Nephron (organoid): ENCODE measurements around the gene SLC1A7.

Experiments
- H3K27ac Mint-ChIP-seq, 3 experiments: 2 replicates each; pipeline ENCODE4 v1.8.0; 2020; ENCODE audit warnings: mixed read lengths in 3 of 3, mild to moderate bottlenecking in 2 of 3, moderate library complexity in 1 of 3
- H3K27me3 Mint-ChIP-seq: 2 replicates; pipeline ENCODE4 v1.8.0; 2021; ENCODE audit warnings: low read depth, mild to moderate bottlenecking, moderate library complexity, mixed read lengths
- H3K36me3 Mint-ChIP-seq: 2 replicates; pipeline ENCODE4 v1.8.0; 2020; ENCODE audit warnings: low read depth, mixed read lengths
- H3K4me1 Mint-ChIP-seq: 2 replicates; pipeline ENCODE4 v1.8.0; 2020; ENCODE audit warnings: mixed read lengths
- H3K4me3 Mint-ChIP-seq, 3 experiments: 2 replicates each; pipeline ENCODE4 v1.8.0; 2020; ENCODE audit warnings: mild to moderate bottlenecking in 3 of 3, mixed read lengths in 3 of 3, moderate library complexity in 2 of 3
- H3K9me3 Mint-ChIP-seq: 2 replicates; pipeline ENCODE4 v1.8.0; 2020; ENCODE audit warnings: mixed read lengths
- TF ChIP-seq, protein P1 (sequence below), 3 experiments: fragments of 200-600 bp; sonication (generic); IDR thresholded peaks; one replicate each; pipeline ENCODE4 v1.5.0; 2021; ENCODE audit warnings: antibody characterized with exemption in 3 of 3; ENCODE audit not compliant: unreplicated experiment in 3 of 3

The SLC1A7 gene

DNA sequence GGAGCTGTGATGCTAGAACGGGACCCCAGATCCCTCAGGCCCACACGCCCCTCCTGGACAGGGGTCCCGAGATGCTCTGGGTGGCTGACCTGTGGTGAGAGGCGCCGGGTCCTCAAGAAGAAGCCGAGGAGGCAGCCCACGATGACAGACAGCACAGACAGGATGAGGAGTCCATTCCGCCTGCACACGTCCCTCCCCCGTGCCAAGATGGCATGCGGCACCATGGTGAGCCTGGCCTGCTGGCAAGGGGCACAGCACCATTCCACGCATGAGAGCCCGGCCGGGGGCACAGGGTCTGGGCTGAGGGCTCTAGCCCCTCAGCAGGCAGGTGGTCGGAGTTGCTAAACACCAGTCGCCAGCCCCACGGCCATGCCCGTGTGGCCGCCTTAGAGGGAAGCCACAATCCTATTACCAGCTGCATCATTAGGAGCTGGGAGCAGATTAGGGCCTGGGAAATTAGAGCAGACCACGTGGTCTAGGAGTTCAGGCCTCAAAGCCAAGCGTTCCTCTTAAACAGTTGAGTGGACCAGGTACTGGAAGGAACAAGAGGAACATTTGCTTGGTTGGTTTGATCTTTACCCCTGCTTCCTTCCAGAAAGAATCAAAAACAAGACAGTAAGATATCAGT lies at the start of gene SLC1A7:
Gene SLC1A7, minus strand, starts transcription at position 413 of the 628 bp plus-strand sequence. Its CDS starts 189 bp downstream, at position 224.
- TF ChIP-seq, protein P1, sequence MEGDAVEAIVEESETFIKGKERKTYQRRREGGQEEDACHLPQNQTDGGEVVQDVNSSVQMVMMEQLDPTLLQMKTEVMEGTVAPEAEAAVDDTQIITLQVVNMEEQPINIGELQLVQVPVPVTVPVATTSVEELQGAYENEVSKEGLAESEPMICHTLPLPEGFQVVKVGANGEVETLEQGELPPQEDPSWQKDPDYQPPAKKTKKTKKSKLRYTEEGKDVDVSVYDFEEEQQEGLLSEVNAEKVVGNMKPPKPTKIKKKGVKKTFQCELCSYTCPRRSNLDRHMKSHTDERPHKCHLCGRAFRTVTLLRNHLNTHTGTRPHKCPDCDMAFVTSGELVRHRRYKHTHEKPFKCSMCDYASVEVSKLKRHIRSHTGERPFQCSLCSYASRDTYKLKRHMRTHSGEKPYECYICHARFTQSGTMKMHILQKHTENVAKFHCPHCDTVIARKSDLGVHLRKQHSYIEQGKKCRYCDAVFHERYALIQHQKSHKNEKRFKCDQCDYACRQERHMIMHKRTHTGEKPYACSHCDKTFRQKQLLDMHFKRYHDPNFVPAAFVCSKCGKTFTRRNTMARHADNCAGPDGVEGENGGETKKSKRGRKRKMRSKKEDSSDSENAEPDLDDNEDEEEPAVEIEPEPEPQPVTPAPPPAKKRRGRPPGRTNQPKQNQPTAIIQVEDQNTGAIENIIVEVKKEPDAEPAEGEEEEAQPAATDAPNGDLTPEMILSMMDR (IDR thresholded peaks at IDR 0.05; ENCODE audit: unreplicated experiment in 3 of 3): no peak
- Mint-ChIP-seq H3K27me3 (peaks cover 9% of the 10 kb centered on the region), H3K4me1 (peaks cover 30% of the 10 kb centered on the region), H3K9me3 (peaks cover 12% of the 10 kb centered on the region), H3K36me3 (no peaks in the 10 kb centered on the region), H3K27ac (peak within 1 kb of the TSS; percentile 21 to 77 (median 25)), H3K4me3 (no peak within 1 kb of the TSS)

DNA sequence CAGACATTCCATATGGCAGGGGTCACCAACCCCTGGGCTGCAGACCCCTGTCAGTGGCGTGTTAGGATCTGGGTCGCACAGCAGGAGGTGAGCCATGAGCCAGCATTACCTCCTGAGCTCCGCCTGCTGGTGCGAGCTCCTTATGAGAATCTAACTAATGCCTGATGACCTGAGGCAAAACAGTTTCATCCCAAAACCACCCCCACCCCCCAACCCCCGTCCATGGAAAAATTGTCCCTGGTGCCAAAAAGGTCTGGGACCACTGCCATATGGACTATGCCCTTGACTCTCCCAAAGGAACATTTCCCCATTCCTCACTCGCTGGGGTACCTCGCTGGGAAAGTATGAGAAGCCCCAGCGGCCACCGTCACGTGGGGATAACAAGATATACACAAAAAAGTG lies 47.8 kb upstream of the SLC1A7 start:
- Mint-ChIP-seq H3K36me3 (no peaks in the 10 kb centered on the region), H3K4me1 (peaks cover 6% of the 10 kb centered on the region), H3K27ac (no peak overlapping the region), H3K4me3 (no peak overlapping the region), H3K9me3 (no peaks in the 10 kb centered on the region), H3K27me3 (peaks cover 3% of the 10 kb centered on the region)
- TF ChIP-seq, protein P1 (IDR thresholded peaks at IDR 0.05; ENCODE audit: unreplicated experiment in 3 of 3): no peak

DNA sequence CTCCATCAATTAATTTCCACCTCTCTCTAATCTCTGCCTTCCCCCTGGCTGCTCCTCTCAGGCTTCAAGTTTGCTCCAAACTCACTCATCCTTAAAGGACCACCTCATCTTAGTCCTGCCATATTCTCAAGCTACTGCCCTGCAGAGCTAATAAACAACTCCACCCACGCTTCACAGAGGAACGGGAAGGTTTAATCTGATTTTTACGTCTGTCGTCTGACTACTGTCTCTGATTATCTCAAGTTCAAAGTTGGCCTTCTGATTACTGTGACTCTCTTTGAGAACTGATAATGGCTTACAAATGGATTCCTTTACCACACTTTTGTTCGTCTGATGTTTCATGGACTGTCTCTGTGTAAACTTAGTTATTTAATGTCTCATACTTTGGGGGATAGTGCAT lies 46.6 kb upstream of the SLC1A7 start:
- Mint-ChIP-seq H3K27ac (no peak overlapping the region), H3K27me3 (peaks cover 3% of the 10 kb centered on the region), H3K4me3 (no peak overlapping the region), H3K36me3 (no peaks in the 10 kb centered on the region), H3K4me1 (no peaks in the 10 kb centered on the region), H3K9me3 (no peaks in the 10 kb centered on the region)
- TF ChIP-seq, protein P1 (IDR thresholded peaks at IDR 0.05; ENCODE audit: unreplicated experiment in 3 of 3): no peak

DNA sequence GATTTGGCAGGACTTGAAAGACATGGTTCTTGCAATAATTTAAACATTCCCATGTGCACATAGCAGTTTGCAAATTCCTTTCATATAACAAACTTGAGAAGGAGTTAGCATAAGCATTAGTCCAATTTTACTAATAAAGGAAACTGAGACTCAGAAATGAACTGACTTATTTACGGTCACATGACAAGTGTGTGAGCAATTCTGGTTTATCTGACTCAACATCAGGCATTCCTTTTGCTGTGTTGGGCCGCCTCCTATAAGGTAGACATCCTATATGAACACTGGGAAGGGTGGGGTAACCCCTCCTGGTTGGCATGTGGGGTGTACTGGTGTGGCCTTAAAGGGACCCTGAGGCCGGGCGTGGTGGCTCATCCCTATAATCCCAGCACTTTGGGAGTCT lies 45.7 kb upstream of the SLC1A7 start:
- H3K36me3 Mint-ChIP-seq: no peaks in the 10 kb centered on the region
- no peak overlapping the region for H3K4me3 Mint-ChIP-seq
- TF ChIP-seq, protein P1 (IDR thresholded peaks at IDR 0.05; ENCODE audit: unreplicated experiment in 3 of 3): no peak
- peaks cover 3% of the 10 kb centered on the region for H3K27me3 Mint-ChIP-seq
- H3K4me1 Mint-ChIP-seq: no peaks in the 10 kb centered on the region
- no peaks in the 10 kb centered on the region for H3K9me3 Mint-ChIP-seq
- H3K27ac Mint-ChIP-seq: no peak overlapping the region

DNA sequence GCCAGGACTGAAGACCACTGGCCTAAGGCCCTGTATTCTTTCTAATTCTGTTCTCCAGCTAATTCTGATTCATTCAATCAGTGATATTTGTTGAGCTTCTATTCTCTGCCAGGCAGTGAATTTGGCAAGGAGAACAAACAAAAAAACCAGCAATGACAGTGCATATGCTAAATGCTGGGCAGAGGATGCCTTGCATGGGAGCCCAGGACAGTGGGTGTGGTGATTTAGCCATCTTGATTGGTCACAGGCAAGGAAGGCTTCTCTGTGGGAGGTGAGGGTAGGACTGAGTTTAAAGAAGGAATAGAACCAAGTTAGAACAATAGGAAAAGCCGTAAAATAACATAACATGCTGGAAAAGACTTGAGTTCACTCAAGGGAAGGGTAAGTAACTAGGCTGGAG lies 45.0 kb upstream of the SLC1A7 start:
- Mint-ChIP-seq H3K4me1 (no peaks in the 10 kb centered on the region), H3K27me3 (peaks cover under 1% of the 10 kb centered on the region), H3K4me3 (no peak overlapping the region), H3K9me3 (no peaks in the 10 kb centered on the region), H3K36me3 (no peaks in the 10 kb centered on the region), H3K27ac (no peak overlapping the region)
- TF ChIP-seq, protein P1 (IDR thresholded peaks at IDR 0.05; ENCODE audit: unreplicated experiment in 3 of 3): no peak

DNA sequence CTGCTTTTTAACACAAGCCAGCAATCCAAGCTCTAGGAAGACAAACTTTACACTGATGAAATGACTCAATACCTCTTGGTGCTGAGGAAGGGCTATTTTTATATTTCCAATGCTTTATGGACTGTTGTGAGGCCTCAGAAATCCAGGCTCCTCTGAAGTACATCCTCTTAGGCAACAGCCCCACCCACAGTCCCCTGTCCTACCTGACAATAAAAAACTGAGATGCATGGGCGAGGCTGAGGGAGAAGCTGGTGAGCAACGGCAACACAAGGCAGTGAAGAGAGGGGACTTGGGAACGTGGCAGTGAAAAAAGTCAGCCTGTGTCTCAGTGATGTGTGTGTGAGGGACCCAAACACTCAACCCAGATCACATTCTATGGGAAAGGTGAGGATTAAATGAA lies 44.1 kb upstream of the SLC1A7 start:
- Mint-ChIP-seq H3K36me3 (no peaks in the 10 kb centered on the region), H3K27me3 (no peaks in the 10 kb centered on the region), H3K4me1 (no peaks in the 10 kb centered on the region), H3K9me3 (no peaks in the 10 kb centered on the region), H3K27ac (no peak overlapping the region), H3K4me3 (no peak overlapping the region)
- TF ChIP-seq, protein P1 (IDR thresholded peaks at IDR 0.05; ENCODE audit: unreplicated experiment in 3 of 3): no peak
